Panc1 (cell line): Measurements from ENCODE around the gene C2orf76. TPM values are rescaled to one million over a fixed set of nuclear protein-coding genes. Genes with fewer than 3 reads are reported as not detected.

Source experiments
- ATAC-seq: fragments of 200-7000 bp; cut with Tn5 transposase; 2 replicates; pipeline ENCODE4 v1.9.1; 2020; ENCODE audit warnings: mild to moderate bottlenecking, moderate library complexity
- BruUV-seq: library from RNA; stranded (reverse); fragments of 400-500 nt; replicated peaks from 2 replicates; lab custom pipeline; 2021; lab: Mats Ljungman, UMichigan
- CTCF ChIA-PET: fragments of 300-600 bp; sonication (Branson Sonifier 250); formaldehyde crosslinking; loops from one replicate; lab custom pipeline; 2022; ENCODE audit warnings: antibody characterized with exemption; lab: Charles Lee
- POLR2A ChIA-PET: fragments of 300-600 bp; sonication (Branson Sonifier 250); formaldehyde crosslinking; loops from one replicate; lab custom pipeline; 2022; ENCODE audit warnings: antibody characterized with exemption; lab: Charles Lee
- DNase-seq: peaks from one replicate; pipeline ENCODE4 v3.0.0-alpha.2; 2010; ENCODE audit warnings: low read depth, low spot score
- H3K27ac ChIP-seq: 2 replicates; pipeline ENCODE4 v1.5.1; 2011; ENCODE audit warnings: mild to moderate bottlenecking, low read length, inconsistent platforms
- H3K27me3 ChIP-seq: fragments of 200-500 bp; sonication (Bioruptor generic); 2 replicates; pipeline ENCODE4 v1.6.0; 2014; ENCODE audit warnings: low read length, inconsistent platforms; ENCODE audit not compliant: control insufficient read depth, insufficient read depth
- H3K36me3 ChIP-seq: fragments of 200-500 bp; sonication (Bioruptor generic); 2 replicates; pipeline ENCODE4 v1.5.1; 2014; ENCODE audit warnings: inconsistent platforms, mild to moderate bottlenecking, low read length, moderate library complexity; ENCODE audit not compliant: control insufficient read depth, insufficient read depth
- H3K4me1 ChIP-seq: 2 replicates; pipeline ENCODE4 v1.5.1; 2011; ENCODE audit warnings: inconsistent platforms, mild to moderate bottlenecking, low read length, moderate library complexity; ENCODE audit not compliant: control insufficient read depth, insufficient read depth
- H3K4me3 ChIP-seq, 2 experiments: 2 replicates each; pipeline ENCODE4 v1.5.1; 2011 to 2012; ENCODE audit warnings: low read depth in 2 of 2, low read length in 2 of 2, mild to moderate bottlenecking in 2 of 2, inconsistent platforms in 1 of 2, moderate library complexity in 1 of 2
- H3K9me3 ChIP-seq: fragments of 200-500 bp; sonication (Bioruptor generic); 2 replicates; pipeline ENCODE4 v1.5.1; 2014; ENCODE audit warnings: low read depth, mild to moderate bottlenecking, inconsistent platforms, low read length, moderate library complexity; ENCODE audit not compliant: control insufficient read depth, insufficient read depth
- CTCF ChIP-seq: fragments of 450-650 bp; IDR thresholded peaks from 2 replicates; pipeline ENCODE4 v1.5.1; 2017; ENCODE audit warnings: mild to moderate bottlenecking
- POLR2AphosphoS5 ChIP-seq: IDR thresholded peaks from 2 replicates; pipeline ENCODE4 v1.6.1; 2012; ENCODE audit warnings: mild to moderate bottlenecking, low read depth, low read length, moderate library complexity
- REST ChIP-seq, 2 experiments: IDR thresholded peaks; 2 replicates each; pipeline ENCODE4 v1.6.1; 2011 to 2012; ENCODE audit warnings: low read depth in 2 of 2, control low read depth in 1 of 2, low read length in 1 of 2, mild to moderate bottlenecking in 1 of 2, moderate library complexity in 1 of 2; ENCODE audit not compliant: insufficient read depth in 1 of 2
- TCF7L2 ChIP-seq: IDR thresholded peaks from 2 replicates; pipeline ENCODE4 v1.6.1; 2011; ENCODE audit warnings: mild to moderate bottlenecking, low read depth, low read length, inconsistent platforms
- in situ Hi-C: cut with HindIII; loops from 2 replicates; pipeline ENCODE4 v1.10.0; 2016; ENCODE audit warnings: low sequenced_read_pairs, low pct_unique_long_range_greater_than_20kb
- intact Hi-C: fragments of 100-400 bp; cut with micrococcal nuclease; formaldehyde crosslinking; loops from one replicate; pipeline ENCODE4 v1.10.0; 2022; ENCODE audit not compliant: unreplicated experiment
- total RNA-seq: library from RNA; stranded (reverse); gene quantifications from one replicate; pipeline ENCODE4 v1.2.1, GENCODE V29; 2021; ENCODE audit not compliant: unreplicated experiment

Gene C2orf76
- total RNA-seq, 1 experiment from 2014 or later = 22.7 TPM

DNA sequence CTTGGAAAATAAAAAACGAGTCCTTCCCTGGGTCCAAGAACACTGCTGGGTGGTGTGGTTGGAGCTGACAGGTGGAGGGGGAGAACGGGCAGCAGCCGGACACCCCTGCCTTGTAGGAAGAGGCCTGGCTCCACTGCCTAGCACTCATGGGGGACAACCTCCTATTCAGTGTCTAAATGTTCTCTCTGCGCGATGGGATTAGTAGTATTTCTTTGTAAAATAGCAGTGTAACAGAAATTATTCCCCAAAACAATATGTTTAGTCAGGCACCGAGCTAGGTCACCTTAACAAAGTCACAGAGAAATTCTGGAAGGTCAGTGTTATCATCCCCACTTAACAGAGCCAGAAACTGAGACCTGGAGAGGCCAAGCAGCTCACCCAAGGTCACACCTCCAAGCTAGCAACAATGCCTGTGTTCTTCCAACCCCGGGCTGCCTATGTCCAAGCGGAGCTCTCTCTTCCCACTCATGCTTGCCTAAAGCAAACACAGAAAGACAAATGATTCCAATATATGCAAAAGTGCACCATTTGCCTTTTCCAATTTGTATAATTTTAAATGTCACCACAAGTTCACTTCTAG is 75.0 kb downstream of the C2orf76 start:
- Histone ChIP-seq H3K4me1 (peaks cover 3% of the 10 kb centered on the region; the same call in 1 of the 2 replicates), H3K4me3 (no peak overlapping the region), H3K27ac (no peak overlapping the region), H3K36me3 (no peaks in the 10 kb centered on the region), H3K9me3 (no peaks in the 10 kb centered on the region), H3K27me3 (no peaks in the 10 kb centered on the region)
- intact Hi-C loops (loop anchor here (1.0 to 5.0 kb wide), 3 partner anchors 264 to 409 kb away; no protein-coding TSS in a partner anchor), in situ Hi-C loops (no loop called here)
- POLR2A ChIA-PET = interaction anchor here (0.6 kb wide), 1 partner anchor 35 kb away, joined by 3 read pairs; no protein-coding TSS in a partner anchor
- ATAC-seq (no peak), DNase-seq (no peak)
- CTCF ChIA-PET = interaction anchor here (0.6 to 1.1 kb wide), 2 partner anchors 183 to 265 kb away, joined by 3 read pairs; no protein-coding TSS in a partner anchor
- BruUV-seq = no TSS peak
- TF ChIP-seq TCF7L2 (no peak), POLR2AphosphoS5 (no peak), CTCF (no peak)

DNA sequence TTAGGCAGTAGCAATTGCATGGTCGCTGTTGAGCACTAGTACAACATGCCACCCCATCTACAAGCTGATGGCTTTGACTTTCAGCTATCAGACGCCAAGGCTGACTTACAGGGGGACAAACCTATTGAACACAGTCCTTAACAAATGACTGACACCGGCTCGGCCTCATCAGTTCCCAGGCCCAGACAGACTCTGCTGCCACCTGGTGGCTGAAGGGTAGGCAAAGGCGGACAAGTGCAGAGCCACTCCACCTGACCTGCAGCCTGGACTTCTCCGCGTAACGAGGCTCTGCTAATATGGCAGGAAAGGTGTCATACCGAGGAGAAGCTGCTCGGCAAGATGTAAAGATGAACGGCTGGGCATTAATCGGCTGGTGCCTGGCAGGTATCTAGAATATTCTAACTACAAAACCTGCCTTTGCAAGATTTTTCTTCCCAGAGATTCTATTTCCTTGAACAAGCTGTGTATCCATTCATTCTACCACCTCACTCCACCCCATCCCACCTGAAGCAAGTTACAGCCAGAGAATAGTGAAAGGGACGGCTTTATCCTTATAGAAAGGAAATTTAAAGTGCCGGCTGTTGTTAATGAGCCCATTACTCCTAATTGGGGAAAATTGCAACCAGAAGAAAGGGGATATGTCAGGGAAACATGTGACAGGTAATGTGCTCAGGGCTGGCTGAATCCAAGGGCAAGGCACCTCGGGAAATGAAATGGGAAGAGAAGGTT is 75.6 kb downstream of the C2orf76 start:
- no peaks in the 10 kb centered on the region for H3K27me3 ChIP-seq
- POLR2A ChIA-PET = no interaction called here
- H3K27ac ChIP-seq = no peak overlapping the region
- TF ChIP-seq REST (IDR thresholded peaks at IDR 0.05; ENCODE audit: insufficient read depth in 1 of 2, low read depth in 2 of 2, low read length in 1 of 2) (no peak), CTCF (peak; percentile 91)
- no peak overlapping the region for H3K4me3 ChIP-seq
- CTCF ChIA-PET = interaction anchor here (1.1 kb wide), 1 partner anchor 264 kb away, joined by 3 read pairs; no protein-coding TSS in a partner anchor
- ATAC-seq (peak; percentile 98), DNase-seq (peak; percentile 24)
- in situ Hi-C loops (no loop called here), intact Hi-C loops (loop anchor here (1.0 to 5.0 kb wide), 3 partner anchors 264 to 408 kb away; no protein-coding TSS in a partner anchor)
- H3K9me3 ChIP-seq = no peaks in the 10 kb centered on the region
- H3K36me3 ChIP-seq = no peaks in the 10 kb centered on the region
- BruUV-seq = no TSS peak
- H3K4me1 ChIP-seq = peaks cover 3% of the 10 kb centered on the region; the same call in 1 of the 2 replicates
